Measurements from ENCODE around the gene COL4A2. TPM values are rescaled to one million over a fixed set of nuclear protein-coding genes. Genes with fewer than 3 reads are reported as not detected.

Gene COL4A2
- total and polyA plus RNA-seq, 4 donors, result 8.0 to 45.2 (median 40.3) TPM

GRCh38 chr13:110348309-110349105 lies 41.4 kb downstream of the COL4A2 start:
- H3K36me3 ChIP-seq (ENCODE audit: control insufficient read depth in 4 of 4, insufficient read depth in 3 of 4, low read depth in 1 of 4, low read length in 3 of 4), result no peaks in the 10 kb centered on the region
- no peak overlapping the region for H3K4me3 ChIP-seq (ENCODE audit: low read depth in 1 of 3, low read length in 3 of 3)
- H3K4me1 ChIP-seq (ENCODE audit: control insufficient read depth in 4 of 4, insufficient read depth in 4 of 4, low read length in 3 of 4), result no peaks in the 10 kb centered on the region
- DNase-seq (ENCODE audit: low spot score), result no peak
- H3K9ac ChIP-seq (ENCODE audit: low read depth in 1 of 2, low read length in 2 of 2), result no peak overlapping the region
- H3K27ac ChIP-seq (ENCODE audit: low read depth in 1 of 2, low read length in 2 of 2), result no peak overlapping the region
- TF ChIP-seq HNF4A (conservative IDR thresholded peaks at IDR 0.05) (no peak), FOXA1 (IDR thresholded peaks at IDR 0.05) (no peak), SP1 (IDR thresholded peaks at IDR 0.05) (no peak), ZBTB33 (IDR thresholded peaks at IDR 0.05) (no peak), HNF4G (IDR thresholded peaks at IDR 0.05) (no peak), NR2F2 (IDR thresholded peaks at IDR 0.05) (no peak), FOXA2 (IDR thresholded peaks at IDR 0.05) (no peak), TAF1 (conservative IDR thresholded peaks at IDR 0.05) (no peak), GABPA (IDR thresholded peaks at IDR 0.05 in 1 of 2, conservative IDR thresholded peaks at IDR 0.05 in 1 of 2) (no peak), RXRA (IDR thresholded peaks at IDR 0.05) (no peak), RAD21 (IDR thresholded peaks at IDR 0.05) (no peak), MAX (IDR thresholded peaks at IDR 0.05) (no peak), JUND (IDR thresholded peaks at IDR 0.05) (no peak), ATF3 (IDR thresholded peaks at IDR 0.05) (no peak), EGR1 (IDR thresholded peaks at IDR 0.05; ENCODE audit: low read depth in 2 of 2) (no peak), CTCF (IDR thresholded peaks at IDR 0.05; ENCODE audit: low read depth, low read length, missing input control) (no peak)
- 74% methylated on average over 8 of the region's 8 CpGs for WGBS
- H3K27me3 ChIP-seq (ENCODE audit: control insufficient read depth in 4 of 4, insufficient read depth in 4 of 4, low read length in 3 of 4), result peaks cover 0 to 3% (median 0%) of the 10 kb centered on the region in 4 donors
- no peaks in the 10 kb centered on the region for H3K9me3 ChIP-seq (ENCODE audit: control insufficient read depth in 4 of 4, low read length in 3 of 4)

- DNase-seq (ENCODE audit: low spot score), result no peak
- Histone ChIP-seq H3K27ac (ENCODE audit: low read depth in 1 of 2, low read length in 2 of 2) (no peak overlapping the region), H3K27me3 (ENCODE audit: control insufficient read depth in 4 of 4, insufficient read depth in 4 of 4, low read length in 3 of 4) (peaks cover 0 to 3% (median 0%) of the 10 kb centered on the region in 4 donors), H3K4me1 (ENCODE audit: control insufficient read depth in 4 of 4, insufficient read depth in 4 of 4, low read length in 3 of 4) (no peaks in the 10 kb centered on the region), H3K9ac (ENCODE audit: low read depth in 1 of 2, low read length in 2 of 2) (no peak overlapping the region), H3K4me3 (ENCODE audit: low read depth in 1 of 3, low read length in 3 of 3) (no peak overlapping the region), H3K36me3 (ENCODE audit: control insufficient read depth in 4 of 4, insufficient read depth in 3 of 4, low read depth in 1 of 4, low read length in 3 of 4) (no peaks in the 10 kb centered on the region), H3K9me3 (ENCODE audit: control insufficient read depth in 4 of 4, low read length in 3 of 4) (no peaks in the 10 kb centered on the region)
- no peak for TF ChIP-seq RXRA (IDR thresholded peaks at IDR 0.05)
- no peak for TF ChIP-seq SP1 (IDR thresholded peaks at IDR 0.05)
- TF ChIP-seq HNF4G (IDR thresholded peaks at IDR 0.05), result no peak
- TF ChIP-seq JUND (IDR thresholded peaks at IDR 0.05), result no peak
- 78% methylated on average over 5 of the region's 5 CpGs for WGBS
These were observed 42.2 kb downstream of the COL4A2 start for GRCh38 chr13:110349239-110349638.

Measured in liver (tissue), 9 donors.